SU-DHL-6 (cell line): ENCODE data around the gene SLC30A10.

ENCODE experiments used
- CTCF ChIP-seq: fragments of 200-600 bp; sonication (generic); IDR thresholded peaks from one replicate; pipeline ENCODE4 v1.5.1; 2017; ENCODE audit warnings: antibody characterized with exemption, mild to moderate bottlenecking, low read length, moderate library complexity; ENCODE audit not compliant: insufficient read depth, poor library complexity, severe bottlenecking
- EZH2phosphoT487 ChIP-seq: fragments of 200-600 bp; sonication (generic), shearing (Covaris generic); conservative IDR thresholded peaks from 2 replicates; pipeline ENCODE4 v1.6.1; 2018; ENCODE audit warnings: mild to moderate bottlenecking, antibody characterized with exemption, low read length, moderate library complexity, mixed read lengths

GRCh38 chr1:219910716-219911115 is 17.6 kb downstream of the SLC30A10 start:
- TF ChIP-seq CTCF: no peak
- no peak for TF ChIP-seq EZH2phosphoT487
